Activated CD4-positive, CD25-positive, alpha-beta regulatory T cell treated with anti-CD3 and anti-CD28 coated beads, Interleukin-2, amount 50 U/mL, for 72 hours (primary cell): ENCODE results near the gene PXMP2.

Experiments used
- DNase-seq: peaks from one replicate; pipeline ENCODE4 v3.0.0; 2021

The PXMP2 gene

DNA sequence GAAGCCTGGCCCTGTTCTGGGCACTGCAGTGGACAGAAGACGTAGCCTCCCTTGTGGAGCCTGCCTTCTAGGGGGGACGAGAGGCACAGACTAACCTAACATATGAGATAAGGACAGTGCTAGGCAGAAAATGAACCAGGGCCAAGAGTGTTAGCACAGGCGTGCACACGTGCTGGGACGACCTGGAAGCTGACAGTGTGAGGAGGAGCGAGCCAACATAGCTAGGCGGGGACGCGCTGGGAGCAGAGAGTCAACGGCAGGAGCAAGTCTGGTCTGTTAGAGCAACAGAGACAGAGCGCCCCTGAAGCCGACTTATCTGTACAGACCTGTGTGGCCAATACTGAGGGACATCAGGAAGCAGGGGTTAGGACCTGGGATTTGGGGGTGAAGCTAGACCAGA, 8.0 kb downstream of the PXMP2 start:
- no peak for DNase-seq

DNA sequence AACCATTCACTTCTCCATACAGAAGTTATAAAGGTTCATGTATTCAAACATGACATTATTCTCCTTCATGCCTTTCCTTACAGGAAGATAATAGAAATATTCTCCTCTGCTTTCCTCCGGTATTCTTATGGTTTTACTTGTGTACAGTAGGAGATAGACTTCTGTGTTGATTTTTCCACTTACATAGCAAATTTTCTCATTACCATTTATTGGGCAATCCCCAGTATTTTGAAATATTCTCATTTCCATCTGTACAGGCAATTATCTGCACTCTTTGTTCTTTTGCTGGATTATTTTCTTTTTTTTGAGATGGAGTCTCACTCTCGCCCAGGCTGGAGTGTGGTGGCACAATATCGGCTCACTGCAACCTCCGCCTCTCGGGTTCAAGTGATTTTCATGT, 11.0 kb downstream of the PXMP2 start:
- DNase-seq = no peak

DNA sequence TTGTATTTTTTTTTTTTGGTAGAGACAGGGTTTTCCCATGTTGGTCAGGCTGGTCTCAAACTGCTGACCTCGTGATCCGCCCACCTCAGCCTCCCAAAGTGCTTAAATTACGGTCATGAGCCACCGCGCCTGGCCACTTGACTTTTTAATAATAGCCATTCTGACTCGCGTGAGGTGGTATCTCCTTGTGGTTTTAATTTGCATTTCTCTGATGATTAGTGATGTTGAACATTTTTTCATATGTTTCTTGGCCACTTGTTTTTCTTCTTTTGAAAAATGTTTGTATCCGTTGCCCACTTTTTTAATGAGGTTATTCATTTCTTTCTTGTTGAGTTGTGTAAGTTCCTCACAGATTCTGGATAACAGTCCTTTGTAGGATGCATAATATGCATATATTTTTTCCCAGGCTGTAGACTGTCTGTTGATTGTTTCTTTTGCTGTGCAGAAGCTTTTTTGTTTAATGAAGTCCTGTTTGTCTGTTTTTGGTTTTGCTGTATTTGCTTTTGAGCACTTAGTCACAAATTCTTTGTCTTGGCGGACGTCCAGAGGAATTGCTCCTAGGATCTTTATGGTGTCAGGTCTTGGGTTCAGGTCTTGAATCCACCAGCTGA, 12.9 kb downstream of the PXMP2 start:
- no peak for DNase-seq

DNA sequence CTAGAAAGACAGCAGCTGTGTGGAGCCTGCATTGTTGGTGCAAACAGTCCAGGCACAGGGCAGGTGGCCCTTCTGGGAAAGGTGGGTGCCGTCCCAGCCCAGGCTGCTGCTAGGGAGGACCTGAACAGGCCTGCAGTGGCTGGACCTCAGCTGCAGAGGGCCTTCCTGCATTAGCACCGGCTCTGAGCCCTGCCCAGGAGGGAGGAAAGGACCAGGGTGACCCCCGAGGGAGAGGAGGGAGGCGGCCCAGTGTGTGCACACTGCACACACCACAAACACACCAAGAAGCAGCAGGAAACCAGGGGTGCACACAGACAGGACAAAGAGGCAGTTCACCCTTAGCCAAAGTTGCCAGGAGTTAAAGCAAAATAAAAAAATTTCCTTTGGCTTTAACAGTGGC, 15.3 kb downstream of the PXMP2 start:
- no peak for DNase-seq

DNA sequence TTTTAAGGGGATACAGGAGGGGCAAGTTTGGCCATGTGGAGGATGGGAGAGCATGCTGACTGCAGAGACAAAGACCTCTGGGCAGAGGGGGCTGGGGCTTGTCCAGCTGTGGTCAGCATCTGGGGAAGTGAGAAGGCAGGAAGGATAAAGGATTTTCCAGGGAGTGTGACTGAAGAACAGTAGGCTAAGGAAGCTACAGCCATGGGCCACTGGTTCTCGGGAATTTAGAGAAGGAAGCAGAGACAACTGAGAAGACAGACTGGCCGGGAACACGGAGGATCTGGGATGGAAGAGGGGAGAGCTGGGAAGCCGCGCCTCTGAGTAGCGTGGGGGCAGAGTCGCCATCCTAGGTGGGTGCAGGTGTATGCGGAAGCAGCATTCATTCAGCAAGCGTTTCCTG, 16.3 kb downstream of the PXMP2 start:
- DNase-seq = no peak

DNA sequence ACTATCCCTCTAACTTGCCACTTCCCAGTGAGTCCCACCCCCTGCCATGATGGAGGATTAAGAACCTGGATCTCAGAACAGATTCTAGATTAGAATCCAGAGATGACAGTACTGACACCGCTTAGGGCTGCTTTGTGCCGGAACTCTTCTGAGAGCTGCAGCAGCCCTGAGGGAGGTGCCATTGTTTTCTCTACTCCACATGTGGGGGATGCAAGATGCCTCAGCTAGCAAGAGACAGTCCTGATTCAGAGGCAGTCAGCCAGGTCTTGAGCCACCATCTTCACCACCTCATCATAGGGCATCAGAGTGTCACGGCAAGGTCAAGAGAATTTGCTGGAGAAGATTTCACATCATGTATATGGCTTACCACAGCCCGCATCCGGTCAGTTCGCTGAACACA, 19.9 kb downstream of the PXMP2 start:
- no peak for DNase-seq

DNA sequence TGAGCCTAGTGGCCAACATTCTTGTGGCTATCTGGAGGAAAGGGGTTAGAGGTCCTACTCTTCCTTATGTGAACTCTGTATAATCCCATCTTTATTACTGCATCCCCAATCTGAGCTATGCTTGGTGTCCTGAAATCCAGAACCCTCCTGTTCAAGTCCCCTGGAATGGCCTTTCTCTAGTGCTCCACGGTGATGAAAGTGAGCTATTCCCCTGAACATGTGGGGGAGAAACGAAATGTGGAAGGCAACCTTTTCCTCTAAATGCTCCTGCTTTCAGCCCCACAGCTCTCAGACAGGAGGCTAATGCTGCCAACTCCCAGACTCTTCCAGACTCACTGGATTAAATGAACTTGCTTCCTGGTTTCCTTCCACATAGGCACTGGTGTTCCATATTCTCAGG, 20.8 kb downstream of the PXMP2 start:
- no peak for DNase-seq

DNA sequence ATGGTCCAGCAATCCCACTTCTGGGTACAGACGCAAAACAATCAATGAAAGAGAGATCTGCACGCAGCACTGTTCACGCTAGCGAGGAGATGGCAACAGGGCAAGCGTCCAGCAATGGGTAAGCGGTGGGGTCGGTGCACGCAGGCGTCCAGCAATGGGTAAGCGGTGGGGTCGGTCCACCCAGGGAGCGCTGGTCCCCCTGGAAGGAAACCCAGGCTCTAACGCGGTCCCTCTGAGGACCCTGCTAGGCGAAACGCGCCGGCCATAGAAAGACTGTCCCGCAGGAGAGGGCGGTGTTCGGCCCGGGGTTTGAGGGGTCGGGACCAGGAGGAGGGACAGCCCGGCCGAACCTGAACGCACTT, 22.6 kb downstream of the PXMP2 start:
- peak; percentile 36 for DNase-seq

DNA sequence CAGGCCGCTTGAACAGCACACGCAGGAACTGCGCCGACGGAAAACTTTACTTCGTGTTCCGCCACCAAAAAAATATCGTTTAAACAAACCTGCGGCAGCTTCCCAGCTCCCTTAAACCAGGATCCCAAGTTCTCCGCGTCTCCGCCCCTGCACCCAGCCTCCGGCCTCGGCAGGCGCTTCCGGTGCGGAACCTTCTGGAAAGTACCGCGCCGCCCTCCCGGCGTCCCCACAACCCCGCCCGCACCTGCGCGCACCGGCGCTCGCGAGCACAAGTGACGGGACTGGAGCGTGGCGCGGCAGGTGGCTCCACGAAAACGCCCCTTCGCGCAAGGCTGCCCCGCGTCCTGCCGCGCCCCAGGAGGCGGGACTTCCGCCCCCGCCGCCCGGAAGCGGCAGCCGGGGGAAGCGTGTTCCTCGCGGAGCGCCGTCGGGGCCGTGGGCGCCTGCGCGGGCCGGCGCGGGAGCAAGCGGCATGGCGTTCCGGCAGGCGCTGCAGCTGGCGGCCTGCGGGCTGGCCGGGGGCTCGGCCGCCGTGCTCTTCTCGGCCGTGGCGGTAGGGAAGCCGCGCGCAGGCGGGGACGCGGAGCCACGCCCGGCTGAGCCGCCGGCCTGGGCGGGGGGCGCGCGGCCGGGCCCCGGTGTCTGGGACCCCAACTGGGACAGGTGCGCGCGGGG, 23.2 kb downstream of the PXMP2 start, which contains the start of gene PGAM5:
TSS of gene PGAM5 (plus strand) at position 438 of the 675 bp plus-strand sequence. CDS start at position 473, 35 bp downstream.
- peak; percentile 93 for DNase-seq

DNA sequence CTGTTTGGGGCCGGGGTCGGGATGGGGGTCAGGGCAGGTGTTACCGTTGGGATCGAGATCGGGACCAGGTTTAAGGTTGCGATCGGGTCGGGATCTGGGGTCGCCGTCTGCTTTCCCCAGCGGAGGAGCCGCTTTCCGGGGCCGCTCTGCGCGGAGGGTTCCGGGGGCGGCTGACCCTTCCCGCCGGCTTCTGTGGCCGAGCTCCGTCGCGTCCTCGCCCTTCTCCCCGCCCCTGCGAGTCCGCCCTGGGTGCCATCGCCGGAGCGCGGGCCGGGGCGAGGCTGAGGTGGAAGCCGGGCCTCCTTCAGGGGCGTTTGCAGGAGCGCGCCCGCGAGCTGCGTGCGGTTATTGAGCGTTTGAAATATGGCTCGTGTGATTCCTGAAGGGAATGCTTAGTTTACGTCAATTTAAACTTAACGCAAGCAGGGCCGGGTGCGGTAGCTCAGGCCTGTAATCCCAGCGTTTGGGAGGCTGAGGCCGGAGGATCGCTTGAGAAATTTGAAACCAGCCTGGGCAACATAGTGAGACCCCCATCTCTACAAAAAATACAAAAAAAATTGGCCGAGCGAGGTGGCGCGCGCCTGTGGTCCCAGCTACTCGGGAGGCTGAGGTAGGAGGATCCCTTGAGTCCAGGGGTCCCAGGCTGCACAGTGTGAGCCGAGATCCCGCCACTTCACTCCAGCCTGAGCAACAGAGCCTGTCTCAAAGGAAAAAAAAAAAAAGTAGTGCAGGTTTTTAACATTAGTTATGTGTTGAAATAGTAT, 23.9 kb downstream of the PXMP2 start:
- DNase-seq = peak; percentile 56

DNA sequence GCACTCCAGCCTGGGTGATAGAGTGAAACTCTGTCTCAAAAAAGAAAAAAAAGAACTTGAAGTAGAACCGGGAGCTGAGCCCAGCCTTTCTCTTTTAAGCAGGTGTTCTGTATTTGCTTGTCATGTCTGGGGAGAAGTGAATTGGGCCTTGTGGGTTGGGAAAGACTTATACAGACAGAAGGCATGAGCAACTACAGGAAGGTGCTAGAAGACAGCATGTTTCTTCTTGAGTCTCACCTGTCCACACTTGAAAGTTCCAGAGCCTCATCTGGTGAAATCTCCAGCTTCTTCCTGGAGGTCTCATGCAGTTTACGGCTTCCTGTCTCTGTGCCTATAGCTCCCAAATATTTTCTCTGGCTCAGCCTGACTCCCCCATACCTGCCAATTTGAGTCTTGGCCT, 25.7 kb downstream of the PXMP2 start:
- no peak for DNase-seq

DNA sequence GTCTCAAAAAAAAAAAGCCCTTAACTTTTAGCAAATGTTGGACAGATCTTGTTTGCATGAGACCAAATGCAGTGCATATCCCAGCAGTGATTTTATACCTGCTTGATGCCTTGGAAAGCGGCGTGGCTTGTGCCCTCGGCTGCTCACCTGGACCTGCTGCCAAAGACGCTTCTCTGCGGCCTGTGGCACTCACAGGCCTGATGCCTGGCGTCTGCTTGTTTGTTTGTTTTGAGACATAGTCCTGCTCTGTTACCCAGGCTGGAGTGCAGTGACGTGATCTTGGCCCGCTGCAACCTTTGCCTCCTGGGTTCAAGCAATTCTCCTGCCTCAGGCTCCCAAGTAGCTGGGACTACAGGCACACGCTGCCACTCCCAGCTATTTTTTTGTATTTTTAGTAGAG, 28.5 kb downstream of the PXMP2 start:
- DNase-seq = no peak

DNA sequence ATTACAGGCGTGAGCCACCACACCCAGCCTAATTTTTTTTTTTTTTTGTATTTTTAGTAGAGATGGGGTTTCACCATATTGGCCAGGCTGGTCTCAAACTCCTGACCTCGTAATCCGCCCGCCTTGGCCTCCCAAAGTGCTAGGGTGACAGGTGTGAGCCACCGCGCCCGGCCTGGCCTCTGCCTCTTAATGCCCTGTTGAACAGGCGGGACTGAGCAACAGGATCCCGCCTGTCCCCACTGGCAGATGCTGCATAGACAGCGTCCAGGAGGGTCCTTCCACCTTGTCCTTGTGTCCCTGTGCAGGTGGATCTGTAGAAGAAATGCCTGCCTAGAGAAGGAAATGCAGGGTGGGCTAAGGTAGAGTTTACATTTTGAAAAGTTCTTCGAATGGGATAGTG, 29.0 kb downstream of the PXMP2 start:
- DNase-seq = no peak

DNA sequence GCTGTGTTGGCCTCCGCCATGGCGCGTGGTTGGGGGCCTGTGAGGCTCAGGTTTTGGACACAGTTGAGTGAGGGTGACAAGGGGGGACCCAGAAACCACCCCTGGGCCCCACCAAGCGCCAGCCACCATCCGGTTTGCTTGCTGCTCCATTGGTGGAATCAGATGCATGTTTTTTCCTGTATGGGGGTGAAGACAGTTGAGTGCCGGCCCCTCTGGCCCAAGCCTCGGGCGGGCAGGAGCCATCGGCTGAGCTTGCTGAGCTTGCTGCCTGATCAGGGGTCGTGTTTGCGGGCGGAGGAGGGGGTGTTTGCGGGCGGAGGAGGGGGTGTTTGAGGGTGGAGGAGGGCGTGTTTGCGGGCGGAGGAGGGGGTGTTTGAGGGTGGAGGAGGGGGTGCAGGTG, 29.6 kb downstream of the PXMP2 start:
- no peak for DNase-seq

DNA sequence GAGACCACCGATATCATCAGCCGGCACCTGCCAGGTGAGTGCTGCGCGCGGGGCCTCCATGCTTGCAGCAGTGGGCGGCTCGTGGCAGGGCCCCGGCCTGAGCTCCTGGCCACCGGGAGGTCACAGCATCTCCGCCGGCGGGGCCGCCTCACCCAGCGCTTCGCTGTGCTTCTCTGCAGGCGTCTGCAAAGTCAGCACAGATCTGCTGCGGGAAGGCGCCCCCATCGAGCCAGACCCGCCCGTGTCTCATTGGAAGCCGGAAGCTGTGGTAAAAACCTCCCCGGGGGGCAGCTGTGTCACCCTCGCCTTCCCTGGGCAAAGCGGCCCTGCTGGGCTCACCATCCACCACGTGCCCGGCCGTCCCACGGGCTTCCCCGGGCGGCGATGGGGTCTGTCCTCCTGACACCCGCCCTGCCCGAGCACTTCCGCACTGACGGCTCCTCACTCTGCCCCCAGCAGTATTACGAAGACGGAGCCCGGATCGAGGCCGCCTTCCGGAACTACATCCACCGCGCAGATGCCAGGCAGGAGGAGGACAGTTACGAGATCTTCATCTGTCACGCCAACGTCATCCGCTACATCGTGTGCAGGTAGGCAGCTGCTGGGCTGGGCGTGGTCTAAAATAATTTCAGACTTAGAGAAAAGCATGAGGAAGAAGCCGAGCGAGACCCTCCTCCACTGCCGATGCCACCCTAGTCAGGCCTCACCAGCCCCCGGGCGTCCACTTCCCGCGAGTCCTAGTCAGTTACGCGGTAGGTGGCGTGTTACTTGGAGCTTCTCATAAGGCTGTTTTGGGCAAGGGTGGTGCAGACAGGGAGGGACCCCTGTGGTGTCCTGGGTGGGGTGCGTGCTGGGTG, 30.4 kb downstream of the PXMP2 start:
- DNase-seq = no peak

DNA sequence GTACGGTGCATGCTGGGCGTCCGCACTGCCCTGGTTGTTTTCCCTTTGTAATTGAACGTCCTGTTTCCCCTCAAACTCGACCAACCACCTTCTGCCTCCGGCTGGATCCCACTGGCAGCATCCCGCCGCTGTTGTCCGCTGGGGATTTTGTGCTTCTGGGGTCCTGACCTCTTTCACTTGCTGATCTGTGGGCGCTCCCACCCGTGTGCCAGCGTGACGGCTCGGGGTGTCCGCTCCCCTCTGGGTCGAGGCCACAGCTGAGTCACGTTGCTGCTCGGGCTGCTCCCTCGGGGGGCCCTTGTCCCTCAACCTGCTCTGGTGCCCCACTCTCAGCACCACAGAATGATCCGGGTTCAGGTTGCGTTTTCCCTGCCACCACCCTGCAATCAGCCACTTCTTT, 31.3 kb downstream of the PXMP2 start:
- DNase-seq = no peak

DNA sequence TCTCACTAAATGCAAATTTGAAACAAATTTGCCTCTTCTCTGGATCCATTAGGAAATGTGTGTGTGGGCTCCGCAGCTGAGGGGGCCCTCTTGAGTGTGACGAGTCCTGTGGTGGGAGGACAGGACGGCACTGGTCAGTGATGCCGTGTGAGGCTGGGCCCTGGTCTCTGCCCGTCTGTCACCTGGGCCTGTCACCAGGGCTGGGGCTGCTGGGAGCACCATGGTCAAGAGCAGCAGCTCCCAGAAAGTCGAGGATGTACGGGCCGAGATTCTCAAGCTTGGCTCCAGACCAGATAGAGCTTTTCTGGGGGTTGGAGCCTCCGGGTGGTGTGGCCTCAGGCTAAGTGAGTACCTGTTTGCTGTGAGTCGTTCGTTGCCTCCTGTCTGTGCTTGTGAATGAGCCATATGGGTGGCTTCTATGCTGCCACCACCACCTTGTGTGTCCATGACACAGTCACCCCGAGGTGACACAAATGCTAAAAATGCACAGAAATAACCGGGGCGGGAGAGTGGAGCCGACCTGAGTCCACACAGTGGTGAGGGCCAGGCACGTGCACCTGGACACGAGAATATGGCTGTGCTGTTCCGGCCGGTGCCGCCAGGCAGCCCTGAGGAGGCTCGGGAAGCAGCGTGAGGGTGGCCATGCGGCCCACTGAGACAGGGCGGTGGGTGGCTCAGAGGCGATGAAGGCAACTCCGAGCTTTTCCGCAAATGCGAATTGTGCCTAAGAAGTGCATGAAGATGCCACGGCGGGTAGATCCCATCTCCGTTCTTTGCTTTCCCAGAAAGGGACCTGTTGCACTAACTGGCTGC, 32.0 kb downstream of the PXMP2 start:
- DNase-seq = no peak

DNA sequence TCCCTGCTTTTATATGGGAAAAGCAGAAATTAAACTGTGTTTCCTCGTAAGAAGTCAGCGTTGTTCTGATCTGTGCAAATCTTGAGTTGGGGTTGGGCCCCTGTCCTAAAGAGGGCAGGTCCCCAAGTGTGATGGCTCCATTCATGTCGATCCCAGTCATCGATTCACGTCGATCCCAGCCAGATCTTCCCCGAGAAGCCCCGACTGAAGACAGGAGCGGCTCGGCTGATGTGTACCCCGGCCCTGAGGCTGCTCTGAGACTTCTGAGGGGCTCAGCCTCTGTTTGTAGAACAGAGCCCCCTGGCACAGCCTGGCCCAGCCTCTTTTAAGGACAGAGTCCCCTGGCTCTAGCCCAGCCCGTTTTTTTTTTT, 32.6 kb downstream of the PXMP2 start:
- DNase-seq = no peak

DNA sequence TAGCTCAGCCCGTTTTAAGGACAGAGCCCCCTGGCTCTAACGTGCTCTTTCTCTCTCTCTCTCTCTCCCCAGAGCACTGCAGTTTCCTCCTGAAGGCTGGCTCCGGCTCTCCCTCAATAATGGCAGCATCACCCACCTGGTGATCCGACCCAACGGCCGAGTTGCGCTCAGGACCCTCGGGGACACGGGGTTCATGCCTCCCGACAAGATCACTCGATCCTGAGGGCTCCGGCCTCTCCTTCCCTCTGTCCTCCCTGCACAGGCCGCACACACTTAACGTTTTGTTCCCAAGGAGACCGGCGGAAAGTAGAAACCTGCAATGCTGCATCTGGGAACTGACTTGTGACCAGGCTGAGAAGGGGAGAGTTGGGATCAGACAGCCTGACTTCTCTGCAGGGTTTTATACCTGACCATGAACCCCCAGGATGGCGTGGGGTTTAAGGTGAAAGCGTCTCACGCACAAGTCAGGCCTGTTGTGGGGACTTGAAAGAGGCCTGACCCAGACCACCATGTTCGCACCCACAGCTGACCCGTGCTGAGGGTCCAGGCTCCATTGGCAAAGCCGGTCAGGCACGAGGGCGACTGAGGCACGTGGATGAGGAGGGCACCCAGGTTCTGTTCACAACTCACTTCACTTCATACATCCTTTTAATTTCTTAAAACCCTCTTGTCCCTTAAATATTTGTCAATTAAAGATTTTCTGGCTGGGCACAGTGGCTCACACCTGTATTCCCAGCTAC, 33.4 kb downstream of the PXMP2 start:
- no peak for DNase-seq

DNA sequence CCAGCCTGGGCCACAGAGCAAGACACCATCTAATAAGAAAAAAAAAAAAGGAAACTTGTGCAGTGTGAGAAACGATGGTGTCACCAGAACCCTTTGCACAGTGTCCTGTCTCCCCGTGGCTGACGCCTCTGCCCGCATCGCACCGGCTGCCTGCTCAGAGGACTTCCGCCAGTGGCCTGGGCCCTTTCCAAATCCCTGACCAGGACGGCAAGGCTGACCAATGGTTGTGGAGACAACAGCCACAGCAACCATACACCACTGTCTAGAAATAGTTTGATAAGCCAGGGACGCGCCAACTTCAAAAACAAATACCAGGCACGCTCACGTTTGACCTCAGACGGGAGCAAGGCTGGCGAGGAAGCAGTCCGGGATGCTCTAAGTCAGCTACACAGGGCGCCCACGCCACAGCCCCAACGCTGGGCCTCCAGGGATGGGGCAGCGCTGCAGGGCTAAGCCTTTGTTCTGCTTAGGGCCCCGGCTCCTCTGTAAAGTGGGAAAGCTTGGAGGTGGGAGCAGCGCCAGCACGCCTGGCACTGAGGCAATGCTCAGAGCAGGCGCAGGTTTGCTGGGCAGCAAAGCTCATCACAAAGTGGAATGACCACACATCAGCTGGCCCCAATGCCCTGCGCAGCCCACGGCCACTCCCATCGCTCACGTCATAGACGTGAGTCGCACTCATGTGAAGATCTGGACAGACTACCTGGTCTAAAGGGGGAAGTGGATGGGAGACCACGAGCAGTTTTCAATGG, 35.8 kb downstream of the PXMP2 start:
- DNase-seq = no peak

DNA sequence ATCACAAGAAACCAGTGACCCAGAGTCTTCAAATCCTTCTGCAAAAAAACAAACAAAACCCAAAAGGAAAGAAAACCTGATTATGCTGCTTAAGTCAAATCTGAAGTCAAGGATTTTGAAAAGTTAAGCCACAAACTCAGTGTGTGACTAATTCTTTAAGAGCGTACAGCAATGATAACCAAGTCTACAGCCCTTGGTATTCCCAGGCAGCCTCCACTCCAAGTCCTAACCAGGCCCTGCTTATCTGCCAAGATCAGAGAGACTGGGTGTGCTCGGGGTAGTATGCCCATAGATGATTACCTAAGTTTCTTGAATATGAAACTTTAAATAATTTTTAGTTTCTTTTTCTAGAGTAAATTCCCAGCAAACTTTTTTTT, 36.4 kb downstream of the PXMP2 start:
- DNase-seq = no peak
